Activated T-cell treated with anti-CD3 and anti-CD28 coated beads, Interleukin-2, amount 50 U/mL, for 4 hours (primary cell): ENCODE measurements around the gene MCF2L2. TPM values are rescaled to one million over a fixed set of nuclear protein-coding genes. Genes with fewer than 3 reads are reported as not detected.

Experiments
- total RNA-seq, 3 donors: library from RNA; stranded (reverse); gene quantifications; one replicate each; pipeline ENCODE4 v1.2.1, GENCODE V29; 2021

The MCF2L2 gene
- total RNA-seq, 3 donors from 2014 or later: 0.58 to 1.4 (median 1.3) TPM

Other genes starting within 250 kb of the MCF2L2 start
- gene B3GNT5, start 175.4 kb downstream of the MCF2L2 start, total RNA-seq: 10 to 100 TPM; 24.1 to 66.6 (median 34.1) TPM
- 10 to 100 TPM; 27.9 to 35.5 (median 29.9) TPM for gene KLHL6, start 127.1 kb upstream of the MCF2L2 start, total RNA-seq
- 1 to 10 TPM; 5.6 to 7.6 (median 6.6) TPM for gene KLHL24, start 207.0 kb upstream of the MCF2L2 start, total RNA-seq